GM18499 (cell line): Measurements from ENCODE around the gene FBN1.

Source experiments
- ATAC-seq: cut with Tn5 transposase; IDR thresholded peaks from one replicate; pipeline ENCODE4 v1.9.1; 2021; ENCODE audit warnings: moderate number of reproducible peaks; ENCODE audit not compliant: insufficient read depth, unreplicated experiment

Gene FBN1

DNA sequence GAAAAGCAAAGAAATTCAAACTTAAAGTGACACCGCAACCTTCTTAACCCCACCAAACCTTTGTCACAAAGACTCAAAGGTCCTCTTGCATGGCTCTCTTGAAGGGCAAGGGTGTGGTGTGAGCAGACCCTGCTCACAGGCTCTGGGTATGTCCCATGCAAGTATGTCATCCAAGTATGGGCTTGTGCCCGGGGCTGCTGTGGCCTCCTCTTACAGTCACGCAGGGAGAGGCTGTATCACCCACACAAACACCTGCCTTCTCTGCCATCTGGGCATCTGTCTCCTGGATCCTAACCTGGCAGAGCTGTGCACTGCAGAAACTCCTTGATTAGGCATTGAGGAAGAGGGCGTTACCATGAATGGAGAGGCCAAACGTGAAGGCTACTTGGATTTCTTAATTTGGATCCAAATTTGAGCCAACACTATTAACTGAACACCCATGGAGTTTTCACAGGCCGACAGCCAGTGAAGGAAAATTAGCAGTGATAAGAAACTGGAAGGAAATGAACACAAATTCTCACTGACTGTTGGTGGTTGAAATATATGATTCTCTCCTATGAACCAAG lies 167.6 kb downstream of the FBN1 start:
- ATAC-seq: no peak

DNA sequence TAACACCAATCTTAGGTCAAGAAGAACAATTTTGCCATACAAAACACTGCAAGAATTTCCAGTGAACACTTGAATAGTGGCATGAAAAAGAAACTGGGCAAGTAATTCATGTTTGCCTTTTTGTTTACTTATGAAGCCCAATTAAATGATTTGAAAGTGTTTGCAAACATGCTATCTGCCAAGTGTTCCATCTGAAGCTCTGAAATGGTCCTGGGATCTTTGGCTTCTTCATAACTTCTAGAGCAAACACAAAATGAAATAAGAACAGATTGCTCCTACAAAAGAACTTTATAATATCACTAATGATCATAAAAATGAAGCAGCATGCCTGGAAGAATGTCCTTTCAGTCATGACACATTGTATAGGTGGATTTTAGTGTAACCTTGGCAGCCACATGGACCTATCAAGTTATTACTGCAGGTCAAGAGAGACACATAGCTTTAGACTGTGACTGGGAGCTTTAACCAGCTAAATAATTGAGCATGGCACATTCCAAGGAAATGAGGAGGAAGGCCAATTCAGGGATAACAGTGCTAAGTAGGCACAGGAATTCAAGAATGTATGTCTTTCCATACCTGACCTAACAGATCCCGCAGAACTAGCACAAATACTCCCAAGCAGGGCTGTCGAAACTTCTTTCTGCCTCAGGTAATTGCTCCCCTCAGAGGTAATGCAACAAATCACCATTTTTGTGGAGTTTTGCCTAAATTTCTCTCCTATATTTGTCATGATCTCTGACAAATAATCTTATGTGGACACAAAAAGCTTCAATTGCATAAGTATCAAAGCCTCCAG lies 169.7 kb downstream of the FBN1 start:
- ATAC-seq: no peak

DNA sequence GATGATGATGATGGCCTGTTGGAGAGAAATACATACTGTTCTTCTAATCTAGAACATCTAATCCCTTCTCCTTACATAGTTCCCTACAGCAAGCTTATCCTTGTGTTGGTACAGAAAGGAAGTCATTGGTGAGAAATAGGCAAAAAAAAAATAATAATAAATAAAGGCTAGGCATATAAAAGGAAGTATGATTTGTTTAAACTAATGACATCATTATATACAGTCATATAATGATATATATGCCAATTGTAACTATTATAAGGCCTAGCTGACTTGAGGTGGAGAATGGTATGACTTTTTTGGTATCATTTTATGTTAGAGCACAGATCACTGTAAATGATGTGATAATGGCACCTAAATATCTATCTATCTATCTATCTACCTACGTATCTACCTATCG lies 171.8 kb downstream of the FBN1 start:
- ATAC-seq: no peak

DNA sequence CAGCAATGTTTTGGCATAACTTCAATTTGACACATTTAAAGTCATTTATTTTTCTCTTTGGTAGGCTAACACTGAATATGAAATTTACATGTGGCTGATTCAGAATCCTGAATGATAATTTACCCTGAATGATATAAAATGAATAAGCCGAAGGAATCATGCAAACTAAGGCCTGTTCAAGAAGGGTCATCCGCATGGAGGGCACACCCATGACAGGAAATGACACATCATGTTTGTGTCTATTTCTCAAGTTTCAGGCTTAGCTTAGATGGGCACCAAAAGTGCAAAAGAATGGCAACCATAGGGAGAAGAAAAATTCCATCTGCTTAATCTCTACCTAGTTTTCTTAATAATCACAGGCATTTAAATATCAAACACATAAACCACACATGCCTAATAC lies 172.8 kb downstream of the FBN1 start:
- ATAC-seq: no peak

DNA sequence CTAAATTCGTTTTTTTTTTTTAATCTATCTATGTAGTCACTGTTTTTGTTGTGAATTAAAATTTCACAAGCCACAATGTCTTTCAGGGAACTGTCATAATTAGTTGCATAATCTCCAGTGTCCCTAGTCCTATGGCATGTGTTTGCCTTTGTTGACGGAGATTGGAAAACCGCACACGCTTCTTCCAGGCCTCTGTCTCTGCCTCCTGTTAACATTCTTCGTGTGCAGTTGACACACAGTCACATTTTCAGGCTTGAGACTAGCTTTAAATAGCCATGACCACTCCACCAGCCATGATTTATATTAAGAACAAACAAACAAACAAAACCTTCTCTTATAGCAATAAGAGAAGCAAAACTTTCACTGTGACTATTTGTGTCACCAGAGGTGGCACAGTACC lies 174.4 kb downstream of the FBN1 start:
- no peak for ATAC-seq

DNA sequence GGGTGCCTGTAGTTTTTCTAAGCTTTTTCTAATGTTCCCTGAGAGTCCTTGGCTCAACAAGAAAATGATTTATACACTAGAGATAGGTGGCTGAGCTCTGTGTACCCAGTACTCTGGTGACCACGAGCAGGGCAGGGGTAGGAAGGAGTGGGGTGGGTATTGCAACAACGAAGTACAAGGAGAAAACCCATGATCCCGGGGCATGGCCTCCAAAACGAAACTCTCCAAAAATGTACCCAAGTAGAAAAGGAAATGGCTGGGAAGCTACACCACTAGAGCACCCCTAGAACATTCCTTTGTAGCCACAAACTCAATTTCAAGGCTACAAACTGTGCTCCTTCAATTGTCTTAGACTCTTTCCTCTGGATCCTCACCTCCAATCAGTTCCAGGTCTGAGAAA lies 175.4 kb downstream of the FBN1 start:
- ATAC-seq: no peak

DNA sequence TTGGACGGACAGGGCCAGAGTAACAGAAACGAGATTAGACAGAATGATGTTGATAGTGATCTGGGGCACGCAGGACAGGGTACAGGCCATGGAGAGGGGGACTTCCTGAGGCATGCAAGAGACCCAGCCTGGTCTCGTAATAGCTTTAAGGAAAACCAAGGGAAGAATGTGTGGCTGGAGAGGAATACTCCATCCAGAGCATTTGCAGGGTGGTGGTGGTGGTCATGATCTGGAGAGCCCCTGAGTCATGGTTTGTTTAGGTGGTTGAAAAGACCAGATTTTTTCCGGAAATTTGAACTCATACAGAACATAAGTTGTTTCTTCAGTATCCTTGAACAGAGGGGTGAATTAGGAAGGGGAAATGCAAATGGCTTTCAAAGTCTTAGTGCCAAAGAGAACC lies 175.8 kb downstream of the FBN1 start:
- ATAC-seq: no peak

DNA sequence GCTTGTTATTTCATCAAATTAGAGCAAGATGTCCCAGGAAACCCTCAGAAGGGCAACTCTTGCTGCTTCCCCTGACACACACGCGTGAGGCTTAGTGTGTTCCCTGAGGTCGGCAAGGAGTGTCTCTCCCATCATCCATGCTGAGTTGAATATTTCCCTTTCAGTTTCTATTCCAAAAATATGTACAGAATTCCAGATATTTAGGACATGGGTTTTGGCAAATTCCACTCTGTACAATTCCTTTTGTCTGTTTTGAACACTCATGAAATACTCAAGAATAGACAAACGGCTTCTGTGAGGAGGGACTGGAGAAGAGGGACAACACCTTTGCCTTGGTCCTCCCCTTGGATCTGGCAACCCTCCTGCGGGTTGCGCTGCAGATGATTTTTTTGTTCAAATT lies 176.2 kb downstream of the FBN1 start:
- ATAC-seq: no peak

DNA sequence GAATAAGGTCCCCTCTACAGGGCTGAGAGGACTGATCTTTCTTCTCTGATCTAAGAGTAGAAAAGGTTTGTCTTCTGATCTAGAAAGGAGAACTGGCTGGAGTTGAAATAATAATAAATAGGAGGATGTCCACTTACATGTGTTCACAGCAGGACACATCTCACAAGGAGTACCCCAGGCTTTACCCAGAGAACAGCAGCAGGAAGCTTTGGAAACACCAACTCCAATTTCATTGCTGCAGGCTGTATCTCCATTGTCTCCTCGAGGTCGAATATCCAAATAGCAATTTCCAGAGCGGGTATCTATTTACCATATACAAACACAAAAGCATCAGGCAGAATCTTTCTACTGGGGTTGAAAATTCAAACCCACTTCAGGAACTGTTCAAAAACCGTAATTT lies 177.7 kb downstream of the FBN1 start:
- no peak for ATAC-seq

DNA sequence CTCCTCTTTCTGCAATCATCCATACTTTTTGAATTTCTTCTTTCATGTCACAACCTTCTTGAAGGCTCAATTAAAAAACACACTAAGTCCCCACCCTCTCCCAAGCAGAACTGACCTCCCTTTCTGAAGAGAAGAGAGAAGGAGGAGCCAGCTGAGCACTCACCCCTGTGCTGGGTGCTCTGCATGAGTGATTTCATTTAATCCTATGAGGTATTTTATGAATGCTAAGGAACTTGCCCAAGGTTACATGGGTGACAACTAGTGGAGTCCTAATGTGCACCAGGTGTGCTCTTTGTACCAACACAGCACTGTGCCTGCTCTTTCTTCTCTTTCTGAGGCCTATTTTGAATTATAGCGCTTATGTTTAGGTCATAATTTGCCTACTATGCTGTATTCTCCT lies 178.7 kb downstream of the FBN1 start:
- ATAC-seq: no peak

DNA sequence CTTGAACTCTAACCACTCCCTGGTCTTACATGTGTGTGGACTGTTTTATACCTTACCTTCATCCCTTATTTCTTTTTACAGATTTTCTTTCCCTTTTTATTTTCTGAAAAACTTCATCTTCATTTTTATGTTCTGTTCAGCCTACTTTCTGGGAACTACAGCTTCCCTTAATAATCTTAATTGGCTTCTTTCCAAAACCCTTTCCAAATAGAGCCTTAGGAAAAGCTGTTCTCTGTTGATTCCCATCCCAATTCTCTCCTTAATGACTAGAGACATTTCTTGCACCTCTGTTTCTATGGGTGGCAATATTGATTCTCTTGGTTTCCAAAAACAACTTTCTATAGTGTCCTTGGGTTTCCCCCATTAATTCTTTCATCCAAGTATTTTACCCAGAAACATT lies 179.4 kb downstream of the FBN1 start:
- ATAC-seq: no peak

DNA sequence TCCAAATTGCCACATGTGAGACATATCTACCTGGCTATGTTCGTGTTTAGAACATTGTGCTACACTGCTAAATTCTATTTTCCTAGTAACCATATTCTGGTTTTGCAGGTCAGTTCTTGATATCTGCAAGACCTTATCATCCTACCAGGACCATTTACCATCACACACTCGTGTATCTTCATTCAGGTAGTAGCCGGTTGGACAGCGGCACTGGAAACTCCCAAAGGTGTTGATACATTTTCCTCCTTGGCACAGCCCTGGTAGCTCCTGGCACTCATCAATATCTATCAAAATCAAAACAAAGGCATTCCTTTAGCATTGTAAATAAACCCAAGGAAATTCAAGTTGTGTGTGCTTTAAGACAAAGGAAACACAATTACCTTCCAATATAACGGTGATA lies 180.1 kb downstream of the FBN1 start:
- ATAC-seq: no peak

DNA sequence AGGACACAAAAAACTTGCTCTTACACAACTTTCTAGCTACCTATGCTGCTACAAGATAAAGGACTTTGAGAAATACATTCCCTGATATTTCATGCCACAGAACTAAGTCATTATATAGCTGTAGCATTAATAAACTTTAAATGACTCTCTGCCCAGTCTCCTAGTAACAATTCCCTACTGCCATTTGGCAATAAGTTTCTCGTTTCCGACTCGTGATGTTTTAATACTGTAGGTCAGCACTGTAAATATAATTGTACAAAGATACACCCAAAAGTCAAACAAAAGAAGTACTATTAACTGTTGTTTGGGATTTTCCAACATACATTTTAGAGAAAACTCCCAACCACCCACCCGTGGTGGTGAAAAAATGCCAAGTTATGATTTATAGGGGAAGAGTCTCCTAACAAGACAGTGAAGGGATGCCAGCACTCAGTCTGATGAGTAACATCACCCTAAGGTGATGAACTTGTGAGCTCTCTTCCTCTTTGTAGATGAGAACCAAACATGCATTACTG lies 182.1 kb downstream of the FBN1 start:
- no peak for ATAC-seq

DNA sequence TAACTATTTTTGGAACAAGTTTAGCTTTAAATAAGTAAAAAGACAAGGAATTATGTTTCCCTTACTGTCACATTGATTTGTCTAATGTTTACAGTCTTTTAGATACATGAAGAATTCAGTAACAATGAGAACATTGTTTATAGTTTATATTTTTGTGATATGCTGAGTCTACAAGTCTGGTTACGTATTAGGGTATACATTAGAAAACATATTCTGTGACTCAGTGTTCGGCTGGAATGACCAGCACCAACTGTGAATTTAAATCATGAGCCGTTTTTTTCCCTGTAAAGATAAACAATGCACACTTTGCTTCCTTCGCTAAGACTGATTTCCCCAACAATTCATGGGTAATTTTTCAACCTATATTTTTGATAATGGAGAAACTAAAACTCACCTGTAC lies 182.8 kb downstream of the FBN1 start:
- ATAC-seq: no peak

DNA sequence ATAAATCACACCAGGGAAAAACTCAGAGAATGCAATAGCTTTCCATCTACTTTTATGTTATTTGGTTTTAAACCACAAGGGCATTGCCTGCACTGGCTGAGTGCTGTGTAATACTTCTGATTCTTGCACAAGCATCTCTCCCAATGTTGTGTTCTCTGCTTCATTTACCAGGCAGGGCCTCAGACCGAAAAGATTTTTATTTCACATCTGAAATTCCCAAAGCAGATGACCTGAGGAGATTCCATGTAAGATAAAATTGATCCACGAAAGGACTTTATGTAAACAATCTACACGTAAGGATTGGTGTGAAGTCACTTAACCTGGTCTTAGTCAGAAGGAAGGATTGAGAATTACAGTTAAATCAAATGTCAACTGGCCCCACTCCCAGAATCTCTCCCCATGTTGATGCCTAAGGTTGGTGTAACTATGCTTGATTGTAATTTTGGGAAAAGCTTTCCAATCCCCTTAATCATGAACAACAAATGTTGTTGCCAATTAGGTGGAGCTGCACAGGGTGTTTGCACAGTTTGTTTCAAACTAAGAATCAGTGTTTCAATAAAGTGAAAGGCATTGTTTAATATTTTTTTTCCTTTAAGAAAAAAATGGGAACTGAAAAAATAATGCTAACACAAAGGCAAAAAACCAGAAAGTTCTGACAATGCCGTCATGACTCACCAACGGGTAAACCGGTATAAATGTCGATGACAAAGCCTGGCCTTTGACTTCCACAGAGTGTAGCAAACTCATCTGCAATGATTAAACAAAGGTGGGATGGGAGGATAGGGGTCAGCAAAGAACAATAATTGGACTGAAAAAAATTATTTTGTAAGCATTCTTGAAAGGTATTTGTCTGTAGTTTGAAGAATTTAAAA lies 185.7 kb downstream of the FBN1 start:
- ATAC-seq: no peak

DNA sequence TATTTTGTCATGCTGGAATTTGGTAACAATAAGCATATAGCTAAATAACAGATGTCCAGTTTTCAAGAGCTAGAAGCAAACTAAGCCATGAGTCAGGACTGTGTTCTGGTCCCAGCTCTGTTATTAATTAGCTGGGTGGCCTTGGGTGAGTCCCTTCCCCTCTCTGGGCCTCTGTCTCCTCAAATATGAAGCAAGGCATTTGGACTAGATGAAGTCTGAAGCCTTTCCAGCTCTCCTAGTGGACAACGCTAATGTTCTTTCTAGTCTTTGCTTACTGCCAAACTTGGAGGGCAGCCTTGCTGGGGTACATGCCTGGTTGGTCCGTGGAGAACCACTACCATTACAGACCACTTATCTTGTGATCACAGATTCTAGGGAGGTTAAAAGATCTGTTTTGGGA lies 186.6 kb downstream of the FBN1 start:
- ATAC-seq: no peak

DNA sequence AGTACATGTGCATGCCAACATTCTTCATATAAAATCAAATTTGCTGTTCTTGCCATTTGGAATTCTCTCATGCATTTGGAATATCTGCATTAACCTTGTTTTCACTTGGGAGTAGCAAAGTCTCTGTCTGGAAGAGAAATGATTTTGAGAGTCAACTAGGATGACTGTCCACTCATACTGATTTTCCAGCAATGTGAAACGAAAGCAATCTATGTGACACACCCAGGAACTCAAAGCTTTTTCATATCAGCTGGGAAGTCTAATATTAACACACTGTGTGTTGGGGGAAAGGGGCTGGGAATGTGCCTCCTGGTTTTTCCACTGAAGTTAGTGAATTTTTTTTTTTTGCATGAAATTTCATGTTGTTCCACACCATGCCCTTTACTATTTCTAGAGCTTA lies 189.4 kb downstream of the FBN1 start:
- no peak for ATAC-seq

DNA sequence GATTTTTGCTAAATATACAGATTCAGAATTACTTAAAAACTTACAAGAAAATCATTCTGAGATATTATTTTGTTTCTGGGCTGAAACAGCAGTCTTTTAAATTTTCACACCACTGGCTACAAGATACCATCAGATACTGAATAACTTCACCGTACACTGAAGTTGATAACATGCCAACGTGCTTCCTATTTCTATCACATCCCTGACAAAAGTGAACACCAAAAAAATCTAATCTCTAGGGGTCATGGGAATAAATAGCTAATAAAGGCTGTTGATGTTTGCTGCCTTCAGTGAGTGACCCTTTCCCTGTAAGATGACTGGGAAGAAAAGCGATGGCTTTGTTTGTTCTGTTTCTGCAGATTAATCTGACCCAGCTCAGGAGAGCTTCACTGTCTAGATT lies 193.8 kb downstream of the FBN1 start:
- ATAC-seq: no peak

DNA sequence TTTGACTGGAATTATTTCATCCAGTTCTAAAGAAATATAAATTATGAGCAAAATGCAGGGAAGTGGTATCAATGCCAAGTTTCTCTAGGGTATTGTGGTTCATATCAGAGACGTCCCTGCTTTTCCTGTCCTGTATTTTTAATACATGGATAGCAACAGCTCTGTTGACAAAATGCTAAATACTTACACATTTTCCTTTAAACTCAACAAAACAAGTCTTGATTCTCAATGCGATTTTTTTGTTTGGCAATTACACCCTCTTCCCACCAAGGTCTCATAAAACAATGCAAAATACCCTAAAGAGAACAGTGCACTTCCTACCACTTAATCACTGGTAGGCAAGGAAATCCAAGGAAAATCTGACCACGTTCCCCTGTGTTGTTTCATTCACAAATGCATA lies 194.3 kb downstream of the FBN1 start:
- no peak for ATAC-seq

DNA sequence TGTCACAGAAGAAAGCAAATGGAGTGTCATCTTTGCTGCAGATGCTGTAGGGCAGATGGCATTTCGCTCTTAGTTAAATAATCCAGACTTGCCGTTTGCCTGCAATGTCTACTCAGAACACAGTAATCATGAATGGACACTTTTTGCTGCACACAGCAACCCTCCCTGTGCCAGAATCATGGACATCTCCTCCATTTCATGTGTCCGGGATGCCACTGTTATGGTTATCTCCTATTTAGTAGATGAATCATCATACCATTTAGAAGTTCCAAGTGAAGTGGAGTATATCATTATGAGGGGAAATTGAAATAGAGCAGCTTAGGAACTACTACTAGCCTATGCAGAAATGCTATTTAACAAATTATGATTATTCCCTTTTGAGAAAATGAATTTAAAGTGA lies 195.8 kb downstream of the FBN1 start:
- ATAC-seq: no peak

DNA sequence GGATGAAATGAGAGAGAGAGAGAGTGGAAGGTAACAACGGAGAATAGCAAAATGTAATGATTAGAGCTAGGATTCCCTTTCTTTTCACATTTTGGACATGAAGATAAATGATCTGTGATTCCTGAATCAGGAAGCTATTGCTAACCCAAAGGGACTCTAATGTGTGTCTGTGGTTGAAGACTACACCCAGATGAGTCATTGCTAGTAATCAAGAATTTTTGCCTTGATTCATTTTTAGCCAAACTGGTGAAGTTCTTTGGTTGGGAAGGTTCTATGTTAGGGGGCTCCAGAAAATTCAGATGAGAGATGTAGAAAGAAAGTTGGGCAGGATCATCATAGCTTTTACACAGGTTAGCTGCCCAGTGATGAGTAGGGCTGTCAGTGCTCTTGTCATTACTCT lies 197.9 kb downstream of the FBN1 start:
- ATAC-seq: no peak
